Activated naive CD4-positive, alpha-beta T cell treated with Interleukin-2 at 50 U/mL for 16 hours (primary cell): ENCODE results near the gene AMN.
"Not testable (repeated sequence)": the region's sequence is repeated elsewhere in the genome, so short reads cannot be mapped to it uniquely, and the experiment has no call there.

Experiments used
- DNase-seq: peaks from one replicate; pipeline ENCODE4 v3.0.0-alpha.2; 2020

Gene AMN

DNA sequence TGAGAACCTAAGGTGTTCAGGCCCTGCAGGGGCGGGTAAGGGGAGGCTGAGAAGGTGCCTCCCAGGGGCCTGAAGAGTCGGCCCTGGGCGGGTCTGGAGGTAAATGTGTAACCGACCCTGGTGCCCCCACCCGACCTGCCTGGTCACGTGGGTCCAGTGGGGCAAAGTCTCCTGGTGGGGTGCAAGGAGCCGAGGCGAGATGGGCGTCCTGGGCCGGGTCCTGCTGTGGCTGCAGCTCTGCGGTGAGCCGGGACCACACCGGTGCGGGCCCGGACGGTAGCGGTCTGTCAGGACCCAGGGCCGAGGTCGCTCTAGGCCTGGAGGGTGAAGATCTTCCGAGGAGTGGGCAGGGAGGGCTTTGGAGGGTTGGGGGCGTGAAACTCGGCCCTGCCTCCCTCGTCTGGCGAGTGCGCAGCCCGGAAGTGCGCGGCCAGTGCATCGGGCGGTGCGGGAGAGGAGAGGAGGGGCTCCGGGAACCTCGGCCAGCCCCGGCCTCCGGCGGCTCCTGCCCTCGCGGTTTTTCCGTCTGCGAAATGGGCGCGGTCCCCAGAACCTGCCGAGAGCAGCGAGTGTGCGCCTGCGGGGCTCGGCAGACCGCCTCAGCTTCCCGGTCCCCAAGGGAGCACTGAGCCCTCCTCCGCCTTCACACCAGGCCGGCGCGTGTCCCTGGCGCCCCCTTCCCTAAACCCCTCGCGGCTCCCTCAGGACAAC, at the start of gene AMN:
TSS of gene AMN (plus strand) at position 174 of the 711 bp plus-strand sequence. CDS start at position 200, 26 bp downstream.
- peak; percentile 24 for DNase-seq

DNA sequence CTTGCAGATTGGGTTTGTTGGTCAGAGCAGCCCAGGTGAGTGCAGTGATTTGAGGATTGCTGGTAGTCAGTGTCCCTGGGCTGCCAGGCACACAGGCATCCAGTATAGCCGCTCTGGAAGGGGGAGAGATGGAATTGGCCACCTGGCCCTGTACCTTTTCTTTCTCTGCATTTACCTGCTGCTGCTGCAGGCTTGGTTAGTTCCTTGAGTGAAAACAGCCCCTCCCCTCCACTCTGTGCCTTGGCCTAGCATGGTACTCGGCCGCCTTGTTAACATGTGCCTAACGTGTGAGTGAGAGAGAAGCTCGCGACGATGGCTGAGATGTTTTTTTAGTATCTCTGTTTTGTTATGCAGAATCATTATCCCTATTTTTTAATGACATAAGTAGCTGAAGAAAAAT, 49.3 kb upstream of the AMN start:
- DNase-seq: no peak

DNA sequence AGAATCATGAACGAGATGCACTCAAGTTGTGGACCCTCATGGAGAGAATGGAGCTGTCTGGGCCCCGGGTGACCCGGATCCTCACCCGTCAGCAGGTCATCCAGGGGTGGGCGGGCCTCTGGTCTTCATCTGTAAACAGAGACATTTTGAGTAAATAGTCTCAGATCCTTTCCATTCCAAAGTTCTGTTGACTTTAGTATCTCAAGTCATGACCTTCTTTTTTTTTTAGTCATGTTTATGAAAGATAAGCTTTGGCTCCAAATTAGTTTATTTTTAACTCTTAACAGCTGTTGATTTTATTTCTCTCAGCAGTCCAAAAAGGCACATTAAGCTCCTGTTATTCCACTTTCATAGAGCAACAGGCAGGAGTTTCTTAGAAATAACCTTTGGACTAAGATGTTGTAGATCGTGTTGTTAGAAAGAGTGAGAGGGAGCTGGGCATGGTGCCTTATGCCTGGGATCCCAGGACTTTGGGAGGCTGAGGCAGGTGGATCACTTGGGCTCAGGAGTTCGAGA, 48.9 kb upstream of the AMN start:
- no peak for DNase-seq

DNA sequence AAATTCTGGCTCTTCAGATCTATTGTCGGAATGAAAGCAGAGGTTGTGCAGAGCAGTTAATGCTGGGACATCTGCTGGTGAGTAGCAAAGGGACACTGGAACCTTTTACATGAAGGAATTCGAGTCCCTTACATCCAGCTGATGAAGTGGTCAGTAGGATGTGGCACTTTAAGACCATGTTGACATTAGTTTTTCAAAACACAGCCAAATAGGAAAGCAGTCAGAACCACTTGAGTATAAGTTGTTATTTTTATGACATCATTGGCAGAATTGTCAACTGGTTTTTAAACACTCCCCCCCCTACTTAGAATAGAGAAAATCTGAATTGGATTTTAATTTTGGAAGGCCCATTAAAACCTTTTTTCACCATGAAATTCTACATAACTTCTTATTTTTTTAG, 46.8 kb upstream of the AMN start:
- no peak for DNase-seq

DNA sequence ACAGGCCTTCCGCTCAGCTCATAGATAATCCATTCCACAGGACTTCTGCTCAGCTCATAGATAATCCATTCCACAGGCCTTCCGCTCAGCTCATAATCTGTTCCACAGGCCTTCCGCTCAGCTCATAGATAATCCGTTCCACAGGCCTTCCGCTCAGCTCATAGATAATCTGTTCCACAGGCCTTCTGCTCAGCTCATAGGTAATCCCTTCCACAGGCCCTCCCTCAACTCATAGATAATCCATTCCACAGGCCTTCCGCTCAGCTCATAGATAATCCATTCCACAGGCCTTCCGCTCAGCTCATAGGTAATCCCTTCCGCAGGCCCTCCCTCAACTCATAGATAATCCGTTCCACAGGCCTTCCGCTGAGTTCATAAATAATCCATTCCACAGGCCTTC, 45.0 kb upstream of the AMN start:
- DNase-seq: not testable (repeated sequence)

DNA sequence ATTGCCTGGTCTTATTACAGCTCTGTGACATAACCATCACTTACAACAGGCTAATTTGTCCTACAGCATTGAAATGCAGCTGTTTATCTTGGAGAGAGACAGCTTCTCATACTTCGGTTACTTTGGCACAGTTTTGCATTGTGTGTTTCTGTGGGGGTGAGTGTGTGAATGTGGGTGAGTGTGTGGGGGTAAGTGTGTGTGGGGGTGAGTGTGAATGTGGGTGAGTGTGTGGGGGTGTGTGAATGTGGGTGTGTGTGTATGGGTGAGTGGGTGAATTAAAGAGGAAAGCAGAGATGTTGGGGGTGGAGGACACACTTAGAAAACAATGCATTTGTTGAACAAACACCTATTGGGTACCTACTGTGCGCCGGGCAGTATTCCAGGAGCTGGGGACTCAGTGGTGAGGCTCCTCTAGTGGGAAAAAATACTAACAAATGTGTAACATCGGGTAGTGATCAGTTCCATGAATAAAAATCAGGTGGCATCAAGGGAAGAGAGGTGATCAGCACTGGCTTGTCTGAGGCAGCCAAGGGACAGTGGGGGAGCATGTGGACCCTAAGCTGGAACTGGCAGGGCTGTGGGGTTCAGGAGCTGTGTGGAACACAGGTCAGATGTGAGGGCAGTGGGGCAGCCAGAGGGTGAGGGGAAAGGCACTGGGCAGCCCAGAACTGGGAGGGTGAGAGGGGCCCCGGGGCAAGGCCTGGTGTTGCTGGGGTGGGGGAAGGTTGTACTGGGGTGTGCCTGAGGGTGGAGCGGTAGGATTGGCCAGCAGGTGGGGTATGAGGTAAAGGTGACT, 44.1 kb upstream of the AMN start:
- no peak for DNase-seq

DNA sequence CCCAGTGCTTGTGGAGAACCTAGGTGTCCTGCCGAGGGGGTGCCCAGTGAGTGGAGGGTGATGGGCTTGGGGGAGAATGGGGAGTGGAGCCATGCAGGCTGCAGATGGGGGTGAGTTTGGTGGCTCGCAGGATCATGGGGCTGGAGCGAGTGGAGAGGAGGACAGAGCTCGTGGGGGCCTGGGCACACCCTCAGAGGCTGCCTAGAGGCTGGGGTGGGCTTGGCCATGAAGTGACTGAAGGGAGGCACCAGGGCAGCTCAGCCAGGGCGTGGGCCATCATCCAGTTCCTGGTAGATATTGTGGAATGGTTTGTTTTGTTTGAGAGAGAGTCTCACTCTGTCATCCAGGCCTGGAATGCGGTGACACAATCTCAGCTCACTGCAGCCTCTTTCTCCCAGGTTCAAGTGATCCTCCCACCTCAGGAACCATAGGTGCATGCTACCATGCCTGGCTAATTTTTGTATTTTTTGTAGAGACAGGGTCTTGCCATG, 43.4 kb upstream of the AMN start:
- DNase-seq: no peak

DNA sequence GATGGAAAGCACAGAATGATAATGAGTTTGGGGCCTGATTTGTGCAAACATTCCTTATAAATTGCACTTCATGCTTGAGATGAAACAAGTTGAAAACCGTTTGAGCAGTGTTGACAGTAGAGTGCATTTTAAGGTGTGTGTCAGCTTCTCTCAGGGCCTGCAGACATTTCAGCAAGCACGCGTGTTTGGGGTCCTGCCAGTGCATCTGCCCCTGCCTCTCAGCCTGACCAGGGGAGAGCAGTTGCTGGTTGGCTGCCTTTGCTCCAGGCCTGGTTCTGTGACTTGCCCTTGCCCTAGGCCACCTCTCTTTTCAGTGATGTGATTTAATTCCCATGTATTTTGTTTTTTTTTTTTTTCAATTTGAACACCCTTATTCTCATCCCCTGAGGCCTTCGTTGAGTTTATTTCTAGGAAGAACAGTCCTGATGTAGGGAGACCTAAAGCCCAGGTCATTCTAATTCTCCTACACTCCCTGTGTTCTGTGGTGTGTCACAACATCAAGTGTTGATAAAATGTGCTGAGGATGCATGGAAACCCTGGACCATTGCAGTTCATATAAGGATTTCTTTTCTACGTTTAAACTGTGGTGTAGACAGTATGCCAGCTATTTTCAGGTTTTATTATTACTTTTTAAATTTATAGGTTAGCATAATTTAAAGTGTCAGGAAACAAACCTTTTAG, 40.1 kb upstream of the AMN start:
- DNase-seq: no peak

DNA sequence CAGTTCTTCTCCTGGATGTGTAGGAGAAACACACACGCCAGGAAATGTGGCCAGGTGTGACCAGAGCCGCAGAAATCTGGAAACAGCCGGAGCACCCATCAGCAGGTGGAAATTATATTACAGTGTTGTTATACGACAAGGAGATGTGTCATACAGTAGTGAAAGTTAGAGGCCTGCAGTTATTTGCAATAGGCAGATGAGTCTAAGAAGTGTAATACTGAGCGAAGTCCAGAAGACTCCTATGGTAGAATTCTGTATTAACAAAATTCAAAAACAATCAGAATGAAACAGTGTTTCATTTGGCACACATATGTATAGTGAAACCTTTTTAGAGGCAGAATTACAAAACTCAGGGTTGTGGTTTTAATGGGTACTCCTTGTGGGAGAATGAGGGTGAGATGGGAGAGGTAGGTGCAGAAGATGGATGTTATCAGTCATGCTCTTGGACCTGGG, 39.3 kb upstream of the AMN start:
- no peak for DNase-seq

DNA sequence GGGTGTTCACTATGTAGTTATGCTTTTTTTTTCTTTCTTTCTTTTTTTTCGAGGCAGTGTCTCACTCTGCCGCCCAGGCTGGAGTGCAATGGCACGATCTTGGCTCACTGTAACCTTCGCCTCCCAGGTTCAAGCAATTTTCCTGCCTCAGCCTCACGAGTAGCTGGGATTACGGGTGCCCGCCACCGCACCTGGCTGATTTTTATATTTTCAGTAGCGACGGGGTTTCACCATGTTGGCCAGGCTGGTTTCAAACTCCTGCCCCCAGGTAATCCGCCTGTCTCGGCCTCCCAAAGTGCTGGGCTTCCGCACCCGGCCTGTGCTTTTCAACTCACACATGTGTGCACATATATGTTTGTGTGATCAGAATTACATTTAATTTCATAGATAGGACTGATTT, 38.9 kb upstream of the AMN start:
- no peak for DNase-seq

DNA sequence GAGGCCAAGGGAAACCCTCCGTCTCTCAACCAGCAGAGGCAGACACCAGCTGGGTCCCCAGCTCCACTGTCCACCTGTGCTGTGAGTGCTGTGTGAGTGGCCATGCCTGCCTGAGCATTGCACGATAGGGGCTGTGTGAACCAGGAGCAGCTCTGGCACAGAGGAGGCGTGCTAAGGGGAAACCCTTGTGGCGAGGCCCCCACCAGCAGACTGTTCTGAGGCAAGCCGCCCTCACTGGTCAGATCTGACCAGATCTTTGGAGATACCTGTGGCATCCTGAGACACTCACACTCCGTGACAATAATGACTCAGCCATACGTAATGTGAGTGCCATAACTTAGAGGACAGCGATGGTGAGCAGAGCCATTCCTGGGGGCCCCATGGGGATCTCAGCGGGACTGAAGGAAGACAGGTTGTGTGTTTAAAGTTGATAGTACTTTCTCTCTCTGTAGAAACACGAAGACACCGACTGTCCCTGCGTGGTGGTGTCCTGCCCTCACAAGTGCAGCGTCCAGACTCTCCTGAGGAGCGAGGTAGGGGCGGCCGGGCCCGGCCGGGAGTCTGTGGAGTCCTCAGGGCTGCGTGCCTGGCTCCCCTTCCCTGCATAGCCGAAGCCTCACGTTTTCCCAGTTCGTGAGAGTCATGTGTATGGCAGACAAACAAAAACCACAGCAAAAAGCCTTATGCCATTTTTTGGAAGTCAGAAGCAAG, 36.6 kb upstream of the AMN start:
- no peak for DNase-seq

DNA sequence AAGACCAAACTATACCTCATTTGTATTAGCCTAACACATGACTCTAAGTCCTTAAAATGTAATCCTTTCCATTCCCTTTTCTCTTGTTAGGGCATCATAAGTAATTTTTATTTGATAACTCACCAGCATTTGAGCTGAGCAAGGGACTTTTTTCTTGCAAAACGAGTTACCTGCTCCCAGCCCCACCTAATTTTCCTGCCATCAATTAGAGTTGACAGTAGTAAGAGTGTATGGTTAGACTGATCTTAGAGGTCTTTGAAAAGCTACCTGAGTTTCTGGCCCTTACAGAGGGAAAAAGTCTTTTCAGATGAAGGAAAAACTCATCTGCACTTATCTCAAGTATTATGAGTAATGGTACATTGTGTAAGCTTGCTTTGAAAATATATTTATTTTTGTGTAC, 33.7 kb upstream of the AMN start:
- DNase-seq: no peak

DNA sequence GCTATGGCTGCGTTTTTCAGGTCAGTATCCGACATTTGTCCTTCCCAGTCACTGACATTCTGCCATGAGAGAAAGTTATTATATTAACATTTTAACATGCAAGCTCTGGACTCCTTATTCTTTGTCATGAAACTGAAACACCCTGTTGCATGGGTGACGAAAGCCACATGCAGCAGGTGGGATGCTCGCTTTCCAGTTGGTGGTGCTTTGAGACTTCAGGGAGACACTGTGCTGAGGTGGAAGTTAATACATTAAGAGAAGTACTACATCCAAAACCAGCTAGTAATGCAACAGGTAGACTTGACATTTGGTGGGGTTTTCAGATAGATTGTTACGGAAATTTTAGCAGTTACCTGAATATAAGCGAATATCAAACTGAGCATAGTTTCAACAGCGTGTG, 32.8 kb upstream of the AMN start:
- no peak for DNase-seq

DNA sequence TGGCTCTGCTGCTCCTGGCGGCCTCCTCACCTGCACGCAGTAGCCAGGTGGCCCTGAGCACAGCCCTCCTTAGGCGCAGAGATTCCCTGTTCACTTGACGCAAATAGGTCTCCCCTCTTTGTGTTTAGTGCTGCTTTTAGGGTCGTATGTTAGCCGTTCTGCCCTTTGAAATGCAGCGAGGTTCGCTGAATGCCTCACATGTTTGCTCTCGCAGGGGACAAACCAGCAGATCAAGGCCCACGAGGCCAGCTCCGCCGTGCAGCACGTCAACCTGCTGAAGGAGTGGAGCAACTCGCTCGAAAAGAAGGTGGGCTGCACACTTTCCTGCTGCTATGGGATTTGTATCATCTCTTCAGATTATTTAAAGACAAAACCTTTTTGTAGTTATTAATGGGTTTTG, 31.4 kb upstream of the AMN start:
- no peak for DNase-seq

DNA sequence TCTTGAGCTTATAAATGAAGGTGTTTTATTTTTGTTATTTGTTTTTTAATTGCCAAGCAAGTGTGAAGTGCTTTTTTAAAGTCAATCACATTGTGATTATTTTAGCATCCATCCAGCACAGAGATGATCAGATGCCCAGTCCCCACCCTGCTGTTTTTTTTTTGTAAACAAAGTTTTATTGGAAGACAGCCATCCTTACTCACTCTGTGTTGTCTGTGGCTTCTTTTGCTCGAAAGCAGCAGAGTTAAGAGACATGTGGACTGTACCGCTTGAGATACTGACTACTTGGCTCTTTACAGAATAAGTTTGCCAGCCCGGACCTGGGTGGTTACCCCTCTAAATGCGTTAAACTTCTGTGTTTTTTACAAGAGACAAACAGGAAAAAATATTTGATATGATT, 30.9 kb upstream of the AMN start:
- DNase-seq: no peak

DNA sequence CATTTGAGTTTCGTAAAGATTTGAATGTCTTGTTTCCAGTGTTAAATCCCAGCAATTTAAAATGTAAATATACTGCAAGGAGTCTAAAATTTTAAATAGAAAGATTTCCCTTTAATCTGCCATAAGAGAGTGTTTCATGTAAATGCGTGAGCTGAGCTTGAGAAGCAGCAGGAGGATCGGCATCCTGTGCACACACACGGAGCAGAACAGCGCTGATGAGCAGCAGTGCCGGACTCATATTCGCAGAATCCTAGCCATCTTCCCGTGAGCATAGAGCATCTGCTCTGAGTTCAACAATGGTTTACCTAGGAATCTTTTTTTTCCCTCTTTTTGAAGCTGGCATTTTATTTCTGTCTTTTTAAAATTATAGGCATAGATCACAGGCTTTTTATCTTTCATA, 29.8 kb upstream of the AMN start:
- DNase-seq: no peak

DNA sequence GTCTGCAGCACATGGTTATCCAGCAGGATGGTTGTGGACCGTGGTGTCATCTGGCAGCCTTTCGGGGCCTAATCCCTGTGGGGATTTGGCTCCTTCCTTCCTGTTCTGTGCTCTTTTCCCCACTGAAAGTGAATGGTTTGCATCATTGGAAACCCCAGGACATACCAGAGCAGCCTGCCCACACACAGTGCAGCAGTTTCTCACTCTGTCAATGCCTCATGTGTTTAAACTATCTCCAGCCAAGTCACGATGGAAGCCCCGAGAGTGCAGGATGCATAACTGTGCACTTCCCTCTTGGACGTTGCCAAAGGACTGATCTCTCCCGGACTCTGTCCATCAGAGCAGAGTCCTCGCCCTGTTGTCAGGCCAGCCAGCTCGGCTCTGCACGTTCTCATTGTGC, 29.0 kb upstream of the AMN start:
- no peak for DNase-seq

DNA sequence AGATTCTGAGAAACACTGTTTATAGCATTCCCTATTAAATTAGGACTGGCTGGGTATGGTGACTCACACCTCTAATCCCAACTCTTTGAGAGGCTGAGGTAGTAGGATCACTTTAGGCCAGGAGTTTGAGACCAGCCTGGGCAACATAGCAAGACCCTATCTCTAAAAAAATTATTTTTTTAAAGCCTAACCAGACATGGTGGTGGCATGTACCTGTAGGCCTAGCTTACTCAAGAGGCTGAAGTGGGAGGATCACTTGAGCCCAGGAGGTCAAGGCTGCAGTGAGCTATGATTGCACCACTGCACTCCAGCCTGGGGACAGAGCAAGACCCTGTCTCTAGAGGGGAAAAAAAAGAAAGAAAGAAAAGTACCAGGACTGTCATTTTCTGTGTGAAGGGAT, 25.7 kb upstream of the AMN start:
- DNase-seq: not testable (repeated sequence)

DNA sequence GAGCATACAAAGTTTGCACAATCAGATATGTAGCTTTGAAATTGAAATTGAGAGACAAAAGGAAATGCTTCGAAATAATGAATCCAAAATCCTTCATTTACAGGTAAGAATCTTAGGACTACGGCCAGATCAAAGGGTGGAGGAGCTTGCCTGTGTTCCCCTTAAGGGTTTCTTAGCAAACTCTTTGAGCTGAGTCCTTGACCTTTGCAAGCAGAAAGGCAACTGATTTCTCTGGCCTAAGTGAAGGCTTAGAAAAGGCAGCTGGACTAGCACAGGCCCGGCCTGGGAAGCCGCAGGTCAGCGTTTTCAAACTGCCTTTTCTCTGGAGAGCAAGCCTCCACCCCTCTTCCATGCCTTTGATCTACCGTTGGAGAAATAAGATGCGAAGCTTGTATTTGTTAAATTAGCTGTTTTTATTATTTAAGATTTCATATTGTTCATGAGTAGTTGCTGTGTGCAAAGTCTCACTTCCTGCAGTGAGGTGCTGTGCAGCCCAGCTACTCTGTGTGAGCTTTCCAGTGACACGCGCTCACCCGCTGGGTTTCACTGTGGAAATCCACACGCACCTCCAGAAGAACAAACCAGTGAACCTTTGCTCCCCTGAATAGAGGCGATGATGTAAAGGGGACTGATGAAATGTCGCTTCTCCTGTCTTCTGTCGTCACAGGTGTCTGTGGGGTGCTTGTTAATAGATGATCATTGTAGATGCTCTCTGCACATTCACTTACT, 25.0 kb upstream of the AMN start:
- DNase-seq: no peak

DNA sequence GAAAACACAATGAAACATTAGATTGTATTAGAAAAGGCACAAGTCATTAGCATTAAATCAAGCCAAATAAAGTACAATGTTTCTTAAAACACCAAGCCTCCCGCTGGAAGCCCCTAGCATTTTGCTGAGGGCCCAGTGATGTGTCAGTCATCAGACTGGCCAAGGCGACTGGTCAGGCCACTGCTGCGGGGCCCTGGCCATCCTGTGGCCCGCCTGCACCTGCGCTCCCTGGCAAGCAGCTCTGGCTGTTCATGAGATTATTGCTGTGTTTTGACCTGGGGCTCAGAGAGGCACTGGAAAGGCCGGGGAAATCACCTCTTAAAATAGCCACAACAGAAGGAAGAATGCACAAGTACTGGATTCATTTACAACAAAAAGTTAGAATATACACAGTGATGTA, 24.2 kb upstream of the AMN start:
- no peak for DNase-seq

DNA sequence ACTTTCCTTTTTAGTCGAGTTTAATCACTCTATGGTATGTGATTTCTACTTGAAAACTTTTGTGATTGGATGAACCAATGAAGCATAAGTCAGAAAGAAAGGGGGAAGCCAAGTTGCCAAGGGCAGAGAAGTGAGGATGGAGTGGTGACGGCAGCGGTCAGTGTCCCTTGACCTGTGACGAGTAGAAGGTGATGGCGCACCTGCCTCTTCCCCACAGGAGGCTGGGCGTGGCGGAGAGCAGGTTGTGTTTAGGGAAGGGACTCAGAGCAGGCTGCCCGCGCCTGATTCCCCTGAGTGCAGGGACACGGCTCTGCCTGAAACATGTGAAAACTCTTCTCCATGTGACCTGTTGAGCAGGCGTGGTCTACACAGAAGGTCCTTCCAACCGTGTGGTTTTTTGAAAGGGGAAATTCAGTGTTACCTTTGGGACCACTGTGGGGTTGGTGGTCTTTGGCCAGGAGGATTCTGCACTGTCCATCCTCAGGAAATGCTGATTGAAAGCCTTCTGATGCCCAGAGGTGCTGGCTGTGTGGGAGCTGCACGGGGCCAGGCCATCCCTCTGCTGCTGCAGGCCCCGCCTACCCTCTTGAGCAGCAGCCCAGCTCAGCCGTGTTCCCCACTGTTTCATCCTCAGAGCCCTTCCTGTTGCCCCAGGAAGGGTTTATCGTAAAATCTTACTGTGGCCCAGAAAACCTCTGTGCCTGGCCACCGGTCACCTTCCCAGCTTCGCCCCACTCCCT, 23.5 kb upstream of the AMN start:
- DNase-seq: no peak
